HCT116 (cell line): ENCODE measurements around the gene BCAS4. TPM values are rescaled to one million over a fixed set of nuclear protein-coding genes. Genes with fewer than 3 reads are reported as not detected.

ENCODE experiments used
- ATAC-seq: fragments of 200-7000 bp; cut with Tn5 transposase; 2 replicates; pipeline ENCODE4 v1.9.1; 2020; ENCODE audit warnings: mild to moderate bottlenecking, moderate library complexity
- BruUV-seq: library from RNA; stranded (reverse); fragments of 400-500 nt; replicated peaks from 2 replicates; lab custom pipeline; 2021; lab: Mats Ljungman, UMichigan
- CTCF ChIA-PET: fragments of 300-600 bp; sonication (Branson Sonifier 250); formaldehyde crosslinking; loops from one replicate; lab custom pipeline; 2021; ENCODE audit warnings: antibody characterized with exemption; lab: Charles Lee
- POLR2A ChIA-PET: fragments of 300-600, 350-600 bp; sonication (Branson Sonifier 250); formaldehyde crosslinking; loops from one replicate; lab custom pipeline; 2021; ENCODE audit warnings: antibody characterized with exemption; lab: Charles Lee
- RAD21 ChIA-PET, 2 experiments: fragments of 300-600 bp; sonication (Branson Sonifier 250); formaldehyde crosslinking; loops; one replicate each; lab custom pipeline; 2023; ENCODE audit warnings: low total read pairs in 2 of 2; ENCODE audit not compliant: uncharacterized antibody in 2 of 2, unreplicated experiment in 2 of 2, low non-redundant PET in 1 of 2; lab: Charles Lee
- DNase-seq: peaks from one replicate; pipeline ENCODE4 v3.0.0-alpha.2; 2010; ENCODE audit warnings: low read depth, low spot score
- H2AFZ ChIP-seq: fragments of 200-600 bp; shearing (Covaris generic), sonication (generic); 2 replicates; pipeline ENCODE4 v1.6.1; 2017; ENCODE audit warnings: low read depth, mixed run types, mixed read lengths, antibody characterized with exemption, low read length; ENCODE audit not compliant: poor library complexity, severe bottlenecking
- H3K27ac ChIP-seq: 2 replicates; pipeline ENCODE4 v1.5.1; 2012; ENCODE audit warnings: low read depth, low read length
- H3K27me3 ChIP-seq: fragments of 200-600 bp; sonication (generic); 2 replicates; pipeline ENCODE4 v1.6.1; 2016; ENCODE audit warnings: mixed run types, low read length, mixed read lengths; ENCODE audit not compliant: insufficient read depth
- H3K36me3 ChIP-seq, 2 experiments: fragments of 200-500 bp in 1 of 2; fragments of 200-600 bp in 1 of 2; sonication (Bioruptor generic) in 1 of 2; sonication (generic) in 1 of 2; 2 replicates each; pipeline versions ENCODE4 v1.5.1 to v1.6.1; 2014 to 2016; ENCODE audit warnings: low read length in 2 of 2, inconsistent platforms in 1 of 2, mixed read lengths in 1 of 2, mixed run types in 1 of 2; ENCODE audit not compliant: insufficient read depth in 2 of 2, control insufficient read depth in 1 of 2
- H3K4me1 ChIP-seq, 2 experiments: fragments of 200-600 bp in 1 of 2; sonication (generic) in 1 of 2; 2 replicates each; pipeline versions ENCODE4 v1.5.1 to v1.6.1; 2012 to 2017; ENCODE audit warnings: low read length in 2 of 2, inconsistent platforms in 1 of 2, mild to moderate bottlenecking in 1 of 2, mixed read lengths in 1 of 2, mixed run types in 1 of 2, moderate library complexity in 1 of 2; ENCODE audit not compliant: insufficient read depth in 2 of 2, control insufficient read depth in 1 of 2
- H3K4me2 ChIP-seq: fragments of 200-600 bp; sonication (generic); 2 replicates; pipeline ENCODE4 v1.6.1; 2017; ENCODE audit warnings: mixed run types, low read length, mixed read lengths
- H3K4me3 ChIP-seq, 2 experiments: fragments of 200-600 bp in 1 of 2; sonication (generic) in 1 of 2; replicated peaks in 1 of 2; 2 replicates each; pipeline ENCODE4 v1.5.1; 2011 to 2016; ENCODE audit warnings: low read length in 2 of 2, control low read depth in 1 of 2, low read depth in 1 of 2, mild to moderate bottlenecking in 1 of 2, mixed read lengths in 1 of 2, mixed run types in 1 of 2
- H3K79me2 ChIP-seq: fragments of 200-600 bp; sonication (generic); 2 replicates; pipeline ENCODE4 v1.6.1; 2017; ENCODE audit warnings: mild to moderate bottlenecking, mixed run types, low read length, moderate library complexity, mixed read lengths; ENCODE audit not compliant: insufficient read depth
- H3K9ac ChIP-seq: fragments of 200-600 bp; sonication (generic); 2 replicates; pipeline ENCODE4 v1.6.1; 2016; ENCODE audit warnings: low read length, mixed read lengths
- H3K9me2 ChIP-seq: fragments of 200-600 bp; sonication (generic), shearing (Covaris generic); 2 replicates; pipeline ENCODE4 v1.6.1; 2017; ENCODE audit warnings: mixed run types, mild to moderate bottlenecking, moderate library complexity; ENCODE audit not compliant: insufficient read depth
- H3K9me3 ChIP-seq, 2 experiments: fragments of 200-500 bp in 1 of 2; fragments of 200-600 bp in 1 of 2; sonication (Bioruptor generic) in 1 of 2; sonication (generic) in 1 of 2; 2 replicates each; pipeline ENCODE4 v1.6.1; 2014 to 2017; ENCODE audit warnings: low read length in 2 of 2, mixed read lengths in 2 of 2, inconsistent platforms in 1 of 2, low read depth in 1 of 2, mild to moderate bottlenecking in 1 of 2, mixed run types in 1 of 2, moderate library complexity in 1 of 2; ENCODE audit not compliant: control insufficient read depth in 1 of 2, insufficient read depth in 1 of 2
- H4K20me1 ChIP-seq: fragments of 200-600 bp; sonication (generic), shearing (Covaris generic); 2 replicates; pipeline ENCODE4 v1.6.1; 2017; ENCODE audit warnings: mixed run types, mild to moderate bottlenecking, moderate library complexity; ENCODE audit not compliant: insufficient read depth
- ELF1 ChIP-seq: IDR thresholded peaks from 2 replicates; pipeline ENCODE4 v1.6.1; 2012; ENCODE audit warnings: low read depth, borderline replicate concordance
- EZH2phosphoT487 ChIP-seq: fragments of 200-600 bp; IDR thresholded peaks from 2 replicates; pipeline ENCODE4 v1.6.1; 2018; ENCODE audit warnings: antibody characterized with exemption, borderline replicate concordance
- FOSL1 ChIP-seq: IDR thresholded peaks from 2 replicates; pipeline ENCODE4 v1.6.1; 2012; ENCODE audit warnings: low read depth
- JUND ChIP-seq: IDR thresholded peaks from 2 replicates; pipeline ENCODE4 v1.6.1; 2012
- POLR2A ChIP-seq: IDR thresholded peaks from 2 replicates; pipeline ENCODE4 v1.7.0; 2011; ENCODE audit warnings: borderline replicate concordance; ENCODE audit not compliant: insufficient read depth, insufficient read length; ENCODE audit errors: extremely low read depth
- RAD21 ChIP-seq: IDR thresholded peaks from 2 replicates; pipeline ENCODE4 v1.6.1; 2012; ENCODE audit warnings: low read depth, mild to moderate bottlenecking
- SRF ChIP-seq: IDR thresholded peaks from 2 replicates; pipeline ENCODE4 v1.6.1; 2012; ENCODE audit warnings: low read depth
- ZBTB33 ChIP-seq: IDR thresholded peaks from 2 replicates; pipeline ENCODE4 v1.6.1; 2011; ENCODE audit warnings: mild to moderate bottlenecking, low read length, moderate library complexity; ENCODE audit not compliant: insufficient replicate concordance; ENCODE audit errors: extremely low read depth
- intact Hi-C: fragments of 100-400 bp; cut with micrococcal nuclease; formaldehyde crosslinking; loops from 2 replicates; pipeline ENCODE4 v1.10.0; 2022
- total RNA-seq: library from RNA; stranded (reverse); gene quantifications from one replicate; pipeline ENCODE4 v1.2.1, GENCODE V29; 2021; ENCODE audit not compliant: unreplicated experiment

BCAS4 gene
- total RNA-seq, 1 experiment from 2014 or later: 18.9 TPM

- no peaks in the 10 kb centered on the region for H3K79me2 ChIP-seq
- ATAC-seq: no peak
- ChIA-PET POLR2A (interaction anchor here (1.4 kb wide), 1 partner anchor 10 kb away, joined by 3 read pairs; no protein-coding TSS in a partner anchor), CTCF (no interaction called here), RAD21 (no interaction called here)
- no peaks in the 10 kb centered on the region for H3K4me1 ChIP-seq
- TF ChIP-seq SRF: no peak
- no peak for TF ChIP-seq EZH2phosphoT487
- no peak for TF ChIP-seq JUND
- TF ChIP-seq POLR2A: no peak
- no peak for TF ChIP-seq FOSL1
- TF ChIP-seq RAD21: no peak
- no peak for TF ChIP-seq ZBTB33
- TF ChIP-seq ELF1: no peak
- no peaks in the 10 kb centered on the region for H3K9me3 ChIP-seq
- no TSS peak for BruUV-seq
- no peak overlapping the region for H3K4me3 ChIP-seq
- no peaks in the 10 kb centered on the region for H3K9me2 ChIP-seq
- intact Hi-C loops: no loop called here
- no peak overlapping the region for H2AFZ ChIP-seq
- no peak overlapping the region for H3K27ac ChIP-seq
- H3K9ac ChIP-seq: no peak overlapping the region
- no peak overlapping the region for H3K4me2 ChIP-seq
- no peak for DNase-seq
- no peaks in the 10 kb centered on the region for H4K20me1 ChIP-seq
- no peaks in the 10 kb centered on the region for H3K27me3 ChIP-seq
- H3K36me3 ChIP-seq: no peaks in the 10 kb centered on the region
Measured at GRCh38 chr20:50870561-50871161, 75.8 kb downstream of the BCAS4 start.
